Upper lobe of left lung (tissue), 4 donors: ENCODE results near the gene LDLRAD3.

Experiments used
- EP300 ChIP-seq, 4 donors: sonication (generic); formaldehyde crosslinking; IDR thresholded peaks; one replicate each; pipeline ENCODE4 v1.5.1; 2017; ENCODE audit warnings: antibody characterized with exemption in 4 of 4, control low read depth in 2 of 4
- TF ChIP-seq, protein P1 (sequence below), 6 experiments: fragments of 450-650 bp in 4 of 6; fragments of 200-600 bp in 2 of 6; sonication (generic) in 2 of 6; IDR thresholded peaks; one replicate each; pipeline ENCODE4 v1.5.1; 2016 to 2019; ENCODE audit warnings: antibody characterized with exemption in 6 of 6

DNA sequence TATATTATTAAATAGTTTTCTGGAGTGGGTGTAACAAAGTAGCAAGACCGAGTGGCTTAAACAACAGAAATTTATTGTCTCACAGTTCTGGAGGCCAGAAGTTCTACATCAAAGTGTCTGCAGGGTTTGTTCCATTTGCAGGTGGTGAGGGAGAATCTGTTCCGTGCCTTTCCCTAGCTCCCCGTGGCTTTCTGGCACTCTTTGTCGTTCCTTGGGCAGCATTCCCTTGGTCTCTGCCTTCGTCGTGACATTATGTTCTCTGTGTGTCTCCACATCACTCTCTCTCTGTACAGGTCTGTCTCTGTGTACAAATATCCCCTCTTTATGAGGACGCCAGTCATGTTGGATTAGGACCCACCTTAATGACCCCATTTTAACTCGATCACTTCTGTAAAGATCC, 38.2 kb downstream of the LDLRAD3 start:
- TF ChIP-seq EP300 (IDR thresholded peaks at IDR 0.05): no peak
- TF ChIP-seq, protein P1, sequence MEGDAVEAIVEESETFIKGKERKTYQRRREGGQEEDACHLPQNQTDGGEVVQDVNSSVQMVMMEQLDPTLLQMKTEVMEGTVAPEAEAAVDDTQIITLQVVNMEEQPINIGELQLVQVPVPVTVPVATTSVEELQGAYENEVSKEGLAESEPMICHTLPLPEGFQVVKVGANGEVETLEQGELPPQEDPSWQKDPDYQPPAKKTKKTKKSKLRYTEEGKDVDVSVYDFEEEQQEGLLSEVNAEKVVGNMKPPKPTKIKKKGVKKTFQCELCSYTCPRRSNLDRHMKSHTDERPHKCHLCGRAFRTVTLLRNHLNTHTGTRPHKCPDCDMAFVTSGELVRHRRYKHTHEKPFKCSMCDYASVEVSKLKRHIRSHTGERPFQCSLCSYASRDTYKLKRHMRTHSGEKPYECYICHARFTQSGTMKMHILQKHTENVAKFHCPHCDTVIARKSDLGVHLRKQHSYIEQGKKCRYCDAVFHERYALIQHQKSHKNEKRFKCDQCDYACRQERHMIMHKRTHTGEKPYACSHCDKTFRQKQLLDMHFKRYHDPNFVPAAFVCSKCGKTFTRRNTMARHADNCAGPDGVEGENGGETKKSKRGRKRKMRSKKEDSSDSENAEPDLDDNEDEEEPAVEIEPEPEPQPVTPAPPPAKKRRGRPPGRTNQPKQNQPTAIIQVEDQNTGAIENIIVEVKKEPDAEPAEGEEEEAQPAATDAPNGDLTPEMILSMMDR (IDR thresholded peaks at IDR 0.05): no peak
